NCI-H1694 treated with DMSO at 0.1 percent for 48 hours (cell line): ENCODE measurements around the gene LENG8.

Experiments used
- DNase-seq: peaks from one replicate; lab custom pipeline; 2025; lab: John Stamatoyannopoulos, UW

The LENG8 gene

DNA sequence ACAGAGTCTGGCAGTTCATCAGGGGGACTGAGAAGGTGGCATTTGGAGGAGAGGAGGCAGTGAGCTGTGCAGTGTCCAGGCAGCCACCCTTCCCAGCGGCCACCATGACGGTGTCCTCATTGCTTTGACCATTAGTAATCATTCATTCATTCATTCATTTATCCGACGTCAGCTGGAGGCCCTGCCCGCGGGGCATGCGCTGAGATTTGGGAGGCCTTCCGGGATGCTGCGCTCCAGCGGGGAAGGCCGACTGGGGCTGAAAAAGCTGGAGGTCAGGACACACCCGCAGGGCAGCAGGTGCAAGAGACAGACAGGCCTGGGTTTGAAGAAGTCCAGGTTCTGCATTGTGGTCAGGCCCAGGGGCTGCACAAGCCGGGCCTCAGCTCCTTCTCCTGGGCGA lies 24.8 kb upstream of the LENG8 start:
- no peak for DNase-seq

DNA sequence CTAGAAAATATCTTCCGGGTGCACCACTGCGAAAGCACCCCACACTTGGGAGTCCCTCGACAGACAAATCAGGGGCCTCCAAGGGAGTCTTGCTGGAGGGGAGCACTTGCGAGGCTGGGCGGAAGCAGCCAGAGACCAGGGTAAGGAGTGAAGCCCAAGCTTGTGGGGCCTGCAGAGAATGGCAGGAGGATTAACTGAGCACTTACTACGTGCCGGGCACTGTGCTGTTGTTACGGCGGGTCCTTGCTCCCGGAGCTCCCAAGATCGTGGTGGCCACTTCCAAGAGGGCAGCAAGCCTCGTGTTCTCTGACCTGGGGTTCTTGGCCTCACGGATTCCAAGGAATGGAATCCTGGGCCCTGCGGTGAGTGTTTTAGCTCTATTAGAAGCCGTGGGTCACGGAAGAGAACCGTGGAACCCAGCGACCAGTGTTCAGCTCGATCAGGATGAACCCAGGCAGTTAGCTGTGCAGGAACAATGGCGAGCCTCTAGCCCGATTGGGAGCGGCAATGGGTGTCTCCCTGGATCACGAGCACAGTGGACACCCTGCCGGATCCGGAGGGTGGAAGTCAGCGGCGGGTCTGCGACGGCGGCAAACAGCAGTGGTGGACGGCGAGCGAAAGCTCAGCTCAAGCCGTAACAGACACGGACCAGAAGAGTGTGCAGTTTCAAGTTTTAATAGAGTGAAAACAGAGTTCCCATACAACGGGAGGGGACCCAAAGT lies 24.2 kb upstream of the LENG8 start:
- DNase-seq, result no peak

DNA sequence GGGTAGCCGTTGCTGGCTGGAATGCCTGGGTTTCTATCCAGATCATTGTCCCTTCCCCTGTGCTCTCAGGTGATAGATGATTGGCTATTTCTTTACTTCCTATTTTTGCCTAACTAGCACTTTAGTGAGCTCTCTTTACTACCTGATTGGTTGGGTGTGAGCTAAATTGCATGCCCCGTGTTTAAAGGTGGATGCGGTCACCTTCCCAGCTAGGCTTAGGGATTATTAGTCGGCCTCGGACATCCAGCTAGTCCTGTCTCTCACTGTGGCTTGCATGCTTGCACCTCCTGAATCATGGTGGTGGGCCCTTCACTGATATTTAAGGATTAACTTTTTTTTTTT lies 23.6 kb upstream of the LENG8 start:
- no peak for DNase-seq

DNA sequence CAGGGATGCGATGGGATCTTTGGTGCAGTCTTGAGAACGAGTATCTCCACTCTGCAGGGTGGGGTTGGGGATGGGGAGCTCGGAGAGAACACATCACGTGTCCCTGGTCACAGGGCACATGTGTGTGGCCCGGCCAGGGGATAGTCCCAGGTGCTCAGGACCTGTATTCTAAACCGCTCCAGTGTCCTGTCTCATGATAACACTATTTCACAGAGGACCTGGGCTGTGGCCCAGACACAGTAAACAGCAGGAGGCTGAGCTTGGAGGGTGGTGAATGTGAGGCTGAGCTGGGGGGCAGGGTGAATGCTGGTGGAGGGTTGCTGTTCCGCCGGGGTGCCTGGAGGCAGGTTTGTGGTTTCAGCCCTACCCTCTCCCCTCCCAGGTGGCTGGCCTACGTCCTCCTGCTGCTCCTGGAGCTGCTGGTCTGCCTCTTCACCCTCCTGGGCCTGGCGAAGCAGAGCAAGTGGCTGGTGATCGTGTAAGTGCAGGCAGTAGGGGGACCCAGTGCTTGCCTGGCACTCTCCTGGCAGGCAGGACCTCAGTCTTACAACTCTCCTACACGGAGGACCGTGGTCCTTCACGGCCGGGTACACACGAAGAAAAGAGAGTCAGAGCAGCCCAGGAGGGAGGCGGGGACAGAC lies 22.6 kb upstream of the LENG8 start:
- DNase-seq, result no peak

DNA sequence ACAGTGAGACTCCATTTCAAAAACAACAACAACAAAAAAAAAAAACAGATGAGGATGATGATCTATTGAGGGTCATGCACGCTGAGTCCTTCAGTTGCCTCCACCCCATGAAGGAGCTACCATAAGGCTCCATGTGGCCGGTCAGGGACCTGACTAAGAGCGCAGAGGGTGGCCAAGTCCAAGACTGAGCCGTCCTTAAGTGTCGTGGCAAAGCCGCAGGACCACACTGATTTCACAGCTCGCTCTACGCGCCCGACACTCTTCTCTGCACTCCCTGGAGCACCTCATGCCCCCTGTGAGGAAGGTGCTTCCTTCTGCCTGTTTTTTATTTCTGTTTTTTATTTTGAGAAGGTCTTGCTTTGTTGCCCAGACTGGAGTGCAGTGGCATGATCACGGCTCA lies 21.4 kb upstream of the LENG8 start:
- DNase-seq, result no peak

DNA sequence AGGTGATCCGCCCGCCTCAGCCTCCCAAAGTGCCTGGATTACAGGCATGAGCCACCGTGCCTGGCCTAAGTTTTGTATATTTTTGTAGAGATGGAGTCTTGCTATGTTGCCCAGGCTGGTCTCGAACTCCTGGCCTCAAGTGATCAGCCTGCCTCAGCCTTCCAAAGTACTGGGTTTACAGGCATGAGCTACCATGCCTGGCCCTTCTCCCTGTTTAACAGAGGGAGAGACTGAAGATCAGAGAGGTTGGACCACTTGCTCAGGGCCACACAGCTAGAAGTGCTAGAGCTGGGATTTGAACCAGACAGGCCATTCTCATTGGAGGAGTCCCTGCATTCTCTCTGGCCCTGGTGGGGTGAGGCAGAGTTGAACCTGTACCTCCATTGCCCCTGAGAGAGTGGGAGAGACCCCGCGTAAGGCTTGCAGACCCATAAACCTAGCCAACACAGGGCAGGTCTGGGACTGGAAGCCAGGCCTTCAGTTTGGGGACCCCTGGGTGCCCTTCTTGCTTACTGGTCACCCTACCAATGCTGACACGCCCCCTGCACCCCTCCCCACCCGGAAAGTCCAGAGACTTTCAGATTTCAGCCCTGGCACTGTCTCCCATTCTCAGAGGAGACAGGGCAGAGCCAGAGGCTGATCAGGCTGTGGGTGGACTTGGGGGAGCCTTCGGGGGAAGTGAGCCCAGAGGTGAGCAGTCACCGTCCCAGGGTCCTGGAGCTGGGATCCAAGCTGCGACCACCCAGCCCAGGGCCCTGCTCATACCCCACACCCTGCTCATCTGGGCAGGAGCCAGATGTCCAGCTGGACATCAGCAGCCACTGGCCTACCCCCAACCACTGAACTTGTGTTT lies 20.4 kb upstream of the LENG8 start:
- DNase-seq, result no peak

DNA sequence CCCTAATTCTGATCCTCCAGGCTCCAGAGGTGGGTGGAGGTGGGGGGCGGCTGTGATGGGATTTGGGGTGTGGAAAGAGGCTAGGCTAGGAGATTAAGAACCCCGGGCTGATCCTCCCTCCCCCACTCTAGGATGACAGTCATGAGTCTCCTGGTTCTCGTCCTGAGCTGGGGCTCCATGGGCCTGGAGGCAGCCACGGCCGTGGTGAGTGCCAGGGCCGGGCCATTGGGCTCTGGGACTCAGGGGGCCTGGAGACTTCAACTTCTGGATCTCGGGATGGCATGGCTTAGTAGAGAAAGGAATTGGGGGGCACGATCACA lies 19.9 kb upstream of the LENG8 start:
- DNase-seq, result no peak

DNA sequence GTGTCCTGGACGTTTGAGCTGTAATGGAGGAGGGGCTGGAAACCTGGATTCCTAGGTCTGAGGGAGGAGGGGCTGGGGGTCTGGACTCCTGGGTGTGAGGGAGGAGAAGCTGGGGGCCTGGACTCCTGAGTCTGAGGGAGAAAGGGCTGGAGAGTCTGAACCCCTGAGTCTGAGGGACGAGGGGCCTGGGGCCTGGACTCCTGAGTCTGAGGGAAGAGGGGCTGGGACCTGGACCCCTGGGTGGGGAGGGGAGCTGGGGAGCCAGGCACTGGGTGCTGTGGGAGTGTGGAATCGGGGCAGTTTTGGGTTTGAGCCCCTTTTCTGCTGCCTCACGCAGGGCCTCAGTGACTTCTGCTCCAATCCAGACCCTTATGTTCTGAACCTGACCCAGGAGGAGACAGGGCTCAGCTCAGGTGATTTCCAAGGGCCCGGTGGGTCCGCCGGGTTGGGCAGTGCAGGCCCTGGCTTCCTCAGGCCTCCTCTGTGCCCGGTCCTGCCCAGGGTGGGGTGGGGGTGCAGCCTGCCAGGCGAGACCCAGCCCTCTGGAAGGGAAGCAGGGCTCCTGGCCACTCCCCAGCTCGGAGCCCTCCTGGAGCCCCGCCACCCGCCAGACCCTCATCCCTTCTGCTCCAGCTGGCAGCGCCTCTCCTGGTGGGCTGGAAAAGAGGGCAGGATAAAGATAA lies 19.3 kb upstream of the LENG8 start:
- DNase-seq, result no peak

DNA sequence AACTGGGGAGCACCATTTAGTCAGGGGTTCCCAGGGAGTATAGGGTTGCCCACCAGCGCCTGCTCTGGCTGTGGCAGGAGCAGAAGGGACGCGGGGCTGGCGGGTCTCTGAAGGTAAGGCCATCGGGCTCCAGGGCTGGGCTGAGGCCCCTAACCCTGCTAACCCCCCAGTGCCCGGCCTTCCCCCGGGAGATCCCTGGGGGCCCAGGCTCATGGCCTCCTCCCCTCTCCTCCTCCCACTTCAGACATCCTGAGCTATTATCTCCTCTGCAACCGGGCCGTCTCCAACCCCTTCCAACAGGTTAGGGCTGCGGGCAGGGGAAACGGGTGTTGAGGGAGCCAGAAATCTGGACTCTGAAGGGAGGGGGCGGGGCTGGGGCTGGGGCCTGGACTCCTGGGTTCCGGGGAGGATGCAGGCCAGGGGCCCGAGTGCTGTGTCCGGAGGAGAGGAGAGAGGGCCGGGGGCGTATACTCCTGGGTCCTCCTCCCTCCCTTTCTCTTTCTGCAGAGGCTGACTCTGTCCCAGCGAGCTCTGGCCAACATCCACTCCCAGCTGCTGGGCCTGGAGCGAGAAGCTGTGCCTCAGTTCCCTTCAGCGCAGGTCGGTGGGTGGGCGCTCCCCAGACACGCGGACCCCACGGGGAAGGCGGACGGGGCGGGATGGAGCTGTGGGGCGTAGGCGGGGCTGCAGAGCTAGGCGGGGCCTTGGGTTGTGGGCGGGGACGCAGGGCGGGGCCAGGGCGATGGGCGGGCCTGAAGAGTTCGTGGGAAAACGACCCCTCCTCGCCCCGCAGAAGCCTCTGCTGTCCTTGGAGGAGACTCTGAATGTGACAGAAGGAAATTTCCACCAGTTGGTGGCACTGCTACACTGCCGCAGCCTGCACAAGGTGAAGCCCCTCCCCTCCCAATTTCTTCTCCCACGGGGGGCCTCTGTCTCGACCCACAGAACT lies 18.4 kb upstream of the LENG8 start:
- peak; percentile 10 for DNase-seq

DNA sequence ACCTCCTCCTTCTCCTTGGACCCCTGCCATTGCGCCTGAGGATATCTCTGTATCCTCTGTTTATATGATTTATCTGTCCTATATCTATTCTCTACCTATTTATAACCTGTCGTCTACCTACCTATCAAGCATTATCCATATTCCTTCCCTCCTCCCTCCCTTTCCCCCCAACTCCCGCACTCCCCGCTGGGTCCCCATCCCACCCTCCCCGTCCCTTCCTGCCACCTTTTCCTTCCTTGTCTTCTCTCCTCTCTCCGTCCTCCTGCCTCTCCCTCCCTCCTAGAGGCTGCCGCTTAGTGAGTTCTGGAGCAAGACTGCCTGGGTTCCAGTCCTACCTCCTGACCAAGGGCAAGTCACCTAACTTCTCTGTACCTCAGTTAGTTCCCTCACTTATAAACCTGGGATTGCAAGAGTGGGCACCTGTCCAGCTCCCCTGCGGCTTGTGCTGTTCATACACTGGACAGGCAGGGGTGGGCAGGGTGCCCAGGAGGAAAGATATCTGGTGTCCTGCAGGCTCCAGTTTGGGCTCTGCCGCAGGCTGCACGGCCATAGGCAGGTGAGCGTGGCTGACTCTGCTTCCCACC lies 17.7 kb upstream of the LENG8 start:
- no peak for DNase-seq

DNA sequence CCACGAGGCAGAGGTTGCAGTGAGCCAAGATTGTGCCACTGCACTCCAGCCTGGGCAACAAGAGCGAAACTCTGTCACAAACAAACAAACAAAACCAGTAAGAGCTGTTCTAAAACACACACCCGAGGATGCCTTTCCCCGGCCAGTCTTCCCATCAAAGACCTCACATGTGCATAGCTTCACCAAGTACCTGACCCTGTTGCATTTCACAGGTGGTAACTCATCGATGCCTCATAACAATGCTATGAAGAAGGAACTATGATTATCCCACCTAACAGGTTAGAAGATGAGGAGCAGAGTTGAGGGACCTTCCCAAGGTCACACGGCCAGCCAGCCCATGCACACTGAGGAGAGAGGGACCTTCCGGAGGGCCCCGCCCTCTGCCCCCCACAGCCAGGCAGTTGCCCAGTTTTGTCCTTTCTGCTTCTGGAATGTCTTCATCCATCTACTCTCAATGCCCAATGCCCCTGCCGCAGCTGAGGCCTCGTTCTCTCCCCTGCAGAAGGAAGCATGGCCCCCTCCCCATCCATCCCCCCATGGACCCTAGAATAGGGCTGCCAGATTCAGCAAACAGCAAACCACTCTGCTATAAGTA lies 16.8 kb upstream of the LENG8 start:
- DNase-seq, result no peak

DNA sequence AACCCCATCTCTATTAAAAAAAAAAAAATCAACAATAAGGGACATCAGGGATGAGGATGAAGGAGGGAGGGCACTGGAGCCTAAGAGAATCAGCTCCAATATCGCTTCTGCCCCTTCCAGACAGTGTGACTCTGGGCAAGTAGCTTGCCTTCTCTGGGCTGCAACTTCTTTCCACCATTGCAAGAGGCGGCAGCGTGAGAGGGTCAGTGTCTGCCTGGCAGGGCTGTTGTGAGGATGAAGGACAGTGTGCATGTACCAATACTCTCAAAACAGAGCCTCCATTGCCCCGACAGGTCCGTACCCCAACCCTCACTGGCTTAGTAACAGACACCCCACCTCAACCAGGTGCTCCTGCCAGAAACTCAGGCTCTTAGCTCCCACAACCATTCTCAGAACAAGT lies 15.3 kb upstream of the LENG8 start:
- no peak for DNase-seq

DNA sequence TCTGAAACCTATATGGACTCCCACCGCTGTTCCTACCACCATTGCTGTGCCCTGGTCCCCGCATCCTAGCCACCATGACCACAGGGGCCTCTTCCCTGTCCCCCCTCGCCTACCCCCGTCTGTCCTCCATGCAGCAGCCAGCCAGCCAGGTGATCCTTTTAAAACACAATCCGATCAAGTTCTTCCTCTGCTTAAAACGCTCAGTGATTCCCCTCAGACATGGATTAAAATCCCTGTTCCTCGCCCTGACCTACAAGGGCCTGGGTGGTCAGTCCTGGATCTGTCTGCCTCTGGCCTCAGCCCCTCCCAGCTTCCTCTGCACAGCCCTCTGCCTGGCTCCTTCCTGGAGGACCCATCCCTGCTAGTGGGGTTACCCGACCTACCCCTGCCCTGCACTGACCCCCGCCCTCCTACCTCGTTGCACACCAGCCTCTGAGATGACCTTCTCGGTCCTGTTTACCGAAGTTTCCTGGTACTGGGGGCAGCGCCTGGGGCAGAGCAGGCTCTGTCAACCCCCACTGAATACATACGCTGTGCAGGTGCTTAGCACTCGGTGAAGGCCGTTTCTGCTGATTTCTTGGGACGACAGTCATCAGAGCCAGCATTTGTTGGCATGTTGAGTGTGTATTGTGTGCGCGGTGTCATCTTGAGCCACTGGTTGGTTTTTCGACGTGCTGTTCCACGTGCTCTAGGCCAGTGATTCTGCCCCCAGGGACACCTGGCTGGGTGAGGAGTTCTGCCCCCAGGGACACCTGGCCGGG lies 14.7 kb upstream of the LENG8 start:
- DNase-seq, result no peak

DNA sequence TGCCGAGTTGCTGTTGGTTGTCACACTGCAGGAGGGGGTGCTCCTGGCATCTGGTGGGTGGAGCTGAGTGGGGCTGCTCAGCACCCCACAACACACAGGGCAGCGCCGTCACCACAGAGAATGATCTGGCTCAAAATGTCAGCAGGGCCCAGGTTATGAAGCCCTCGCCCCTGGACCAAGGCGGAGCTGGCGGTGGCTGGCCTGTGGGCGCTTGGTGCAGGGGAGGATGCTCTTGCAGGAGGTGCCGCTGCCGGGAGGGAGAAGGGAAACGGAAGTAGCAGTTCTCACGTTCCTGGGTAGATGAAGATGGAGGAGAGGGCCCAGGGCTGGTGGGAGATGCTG lies 14.2 kb upstream of the LENG8 start:
- DNase-seq, result no peak

DNA sequence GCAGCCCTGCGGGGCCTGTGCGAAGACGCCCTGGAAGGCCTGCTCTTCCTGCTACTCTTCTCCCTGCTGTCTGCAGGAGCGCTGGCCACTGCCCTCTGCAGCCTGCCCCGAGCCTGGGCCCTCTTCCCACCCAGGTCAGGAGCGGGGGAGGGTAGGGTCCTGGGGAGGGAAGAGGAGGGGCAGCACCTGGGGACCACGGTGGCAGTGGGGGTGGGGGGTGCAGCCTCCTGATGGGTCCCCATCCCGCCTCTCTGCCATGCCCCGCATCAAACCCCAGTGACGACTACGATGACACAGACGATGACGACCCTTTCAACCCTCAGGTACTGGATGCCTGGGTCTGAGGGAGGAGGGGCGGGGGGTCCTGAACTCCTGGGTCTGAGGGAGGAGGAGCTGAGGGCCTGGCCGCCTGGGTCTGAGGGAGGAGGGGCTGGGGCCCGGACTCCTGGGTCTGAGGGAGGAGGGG lies 13.4 kb upstream of the LENG8 start:
- no peak for DNase-seq

DNA sequence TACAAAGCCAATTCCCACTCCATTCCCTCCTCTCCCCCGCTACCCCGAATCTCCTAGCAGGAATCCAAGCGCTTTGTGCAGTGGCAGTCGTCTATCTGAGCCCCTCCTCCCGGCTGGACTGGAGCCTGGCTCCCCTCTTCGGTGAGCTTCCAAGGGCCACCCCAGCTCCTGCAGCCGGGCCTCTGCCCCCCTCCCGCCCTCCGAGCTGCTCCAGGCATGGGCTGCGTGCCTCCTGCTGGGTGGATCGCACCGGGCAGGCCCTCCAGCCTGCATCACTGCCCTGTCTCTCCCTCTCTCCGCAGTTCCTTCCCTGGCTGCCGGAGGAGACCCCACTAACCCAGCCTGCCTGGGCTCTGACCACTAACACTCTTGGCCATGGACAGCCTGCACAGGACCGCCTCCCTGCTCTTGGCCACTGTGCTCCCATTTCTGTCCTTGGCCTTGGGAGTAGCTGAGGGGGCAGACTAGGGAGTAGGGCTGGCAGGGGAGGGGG lies 12.9 kb upstream of the LENG8 start:
- DNase-seq, result no peak

DNA sequence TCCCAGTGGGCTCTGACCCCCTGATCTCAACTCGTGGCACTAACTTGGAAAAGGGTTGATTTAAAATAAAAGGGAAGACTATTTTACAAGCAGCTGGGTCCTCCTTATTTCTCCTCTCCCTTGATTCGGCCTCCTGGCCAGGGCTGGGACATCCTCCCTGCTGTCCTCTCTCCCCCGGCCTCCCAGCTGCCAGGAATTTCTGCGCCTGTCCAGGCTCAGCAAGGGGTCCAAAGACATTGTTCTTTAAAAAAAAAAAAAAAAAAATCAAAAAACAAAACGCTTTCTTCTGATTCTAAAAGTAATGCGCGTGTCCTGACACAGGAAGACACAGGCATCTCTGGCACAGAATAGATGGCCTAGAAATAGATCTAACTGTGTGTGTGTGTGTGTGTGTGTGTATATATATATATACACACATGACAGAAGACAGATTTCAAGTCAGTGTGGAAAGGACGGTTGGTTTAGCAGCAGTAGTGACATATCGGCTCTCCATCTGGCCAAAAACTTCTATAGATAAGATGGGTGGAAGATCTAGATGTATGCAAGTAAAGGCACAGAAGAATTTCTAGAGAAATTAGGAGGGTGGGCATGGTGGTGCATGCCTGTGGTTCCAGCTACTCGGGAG lies 12.3 kb upstream of the LENG8 start:
- no peak for DNase-seq

DNA sequence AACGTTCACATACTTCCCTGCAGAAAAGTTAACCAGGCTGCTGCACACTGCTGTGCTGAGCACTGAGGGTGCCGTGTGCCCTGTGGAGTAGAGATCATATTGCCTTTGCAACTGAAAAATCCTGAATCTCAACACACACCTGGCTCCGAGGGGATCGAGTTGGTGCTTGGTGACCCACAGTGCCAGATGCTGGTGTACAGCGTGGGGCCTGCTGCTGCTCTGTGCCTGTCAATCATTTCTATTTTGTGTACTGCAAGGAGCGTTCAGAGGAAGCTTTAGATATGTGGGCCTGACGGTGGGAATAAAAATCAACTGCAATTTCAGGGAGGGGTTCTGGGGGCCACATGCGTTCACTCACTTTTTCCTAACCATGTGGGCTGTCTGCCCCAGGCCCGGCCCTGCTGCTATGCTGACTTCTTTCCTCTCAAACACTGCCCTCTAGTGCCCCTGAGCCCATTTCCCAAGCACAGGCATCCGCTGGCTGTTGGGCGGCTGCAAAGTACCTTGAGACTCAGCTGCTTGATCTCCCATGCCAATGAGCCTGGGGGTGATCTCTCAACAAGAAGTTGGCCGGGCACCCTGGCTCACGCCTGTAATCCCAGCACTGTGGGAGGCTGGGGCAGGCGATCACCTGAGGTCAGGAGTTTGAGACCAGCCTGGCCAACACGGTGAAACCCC lies 9.7 kb upstream of the LENG8 start:
- DNase-seq, result peak; percentile 9

DNA sequence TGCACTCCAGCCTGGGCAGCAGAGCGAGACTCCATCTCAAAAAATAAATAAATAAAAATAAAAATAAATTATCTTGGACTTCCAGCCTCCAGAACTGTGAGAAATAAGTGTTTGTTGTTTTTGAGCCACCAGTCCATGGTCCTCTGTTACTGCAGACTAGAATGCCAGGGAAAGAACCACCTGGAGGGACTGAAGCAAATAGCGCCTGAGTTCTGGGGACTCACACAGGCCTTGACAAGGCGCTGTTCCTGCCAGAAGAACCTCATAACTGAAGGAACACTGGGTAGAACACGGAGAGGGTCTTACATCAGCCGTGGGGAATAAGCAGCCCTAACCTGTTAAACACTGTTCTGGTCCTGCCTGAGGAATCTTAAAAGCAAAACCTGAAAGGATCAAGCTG lies 8.4 kb upstream of the LENG8 start:
- DNase-seq, result no peak
